Smooth muscle cell (in vitro differentiated cells): ENCODE data around the gene ACSM6. TPM values are rescaled to one million over a fixed set of nuclear protein-coding genes. Genes with fewer than 3 reads are reported as not detected.

Experiments used
- DNase-seq: peaks from one replicate; lab custom pipeline; 2025; ENCODE audit not compliant: unreplicated experiment; lab: John Stamatoyannopoulos, UW
- H2AFZ ChIP-seq: fragments of 200-600 bp; sonication (generic); 2 replicates; pipeline ENCODE4 v1.6.0; 2016; ENCODE audit warnings: antibody characterized with exemption, low read depth, mild to moderate bottlenecking
- H3F3A ChIP-seq: fragments of 200-600 bp; sonication (generic); 2 replicates; pipeline ENCODE4 v1.6.0; 2017; ENCODE audit warnings: antibody characterized with exemption, low read depth
- H3K27ac ChIP-seq: fragments of 200-600 bp; sonication (generic); 2 replicates; pipeline ENCODE4 v1.5.1; 2016; ENCODE audit warnings: low read depth, mild to moderate bottlenecking
- H3K27me3 ChIP-seq: fragments of 200-600 bp; sonication (generic); 2 replicates; pipeline ENCODE4 v1.6.1; 2016; ENCODE audit warnings: low read depth, mild to moderate bottlenecking
- H3K36me3 ChIP-seq: fragments of 200-600 bp; sonication (generic); 2 replicates; pipeline ENCODE4 v1.5.1; 2016; ENCODE audit warnings: low read depth
- H3K4me1 ChIP-seq: fragments of 200-600 bp; sonication (generic); 2 replicates; pipeline ENCODE4 v1.5.1; 2016; ENCODE audit warnings: low read depth
- H3K4me2 ChIP-seq: fragments of 200-600 bp; sonication (generic); 2 replicates; pipeline ENCODE4 v1.6.0; 2016; ENCODE audit warnings: mild to moderate bottlenecking
- H3K4me3 ChIP-seq: fragments of 200-600 bp; sonication (generic); 2 replicates; pipeline ENCODE4 v1.5.1; 2016; ENCODE audit warnings: mild to moderate bottlenecking
- H3K79me2 ChIP-seq: fragments of 200-600 bp; sonication (generic); 2 replicates; pipeline ENCODE4 v1.6.0; 2016; ENCODE audit warnings: low read depth, mild to moderate bottlenecking
- H3K9ac ChIP-seq: fragments of 200-600 bp; sonication (generic); 2 replicates; pipeline ENCODE4 v1.6.0; 2016; ENCODE audit warnings: low read depth
- H3K9me3 ChIP-seq: fragments of 200-600 bp; sonication (generic); replicated peaks from 2 replicates; pipeline ENCODE4 v1.5.1; 2016; ENCODE audit warnings: low read depth
- H4K20me1 ChIP-seq: fragments of 200-600 bp; sonication (generic); 2 replicates; pipeline ENCODE4 v1.6.0; 2016; ENCODE audit warnings: low read depth
- CTCF ChIP-seq: fragments of 200-600 bp; sonication (generic); IDR thresholded peaks from 2 replicates; pipeline ENCODE4 v1.5.1; 2017; ENCODE audit warnings: borderline replicate concordance, mild to moderate bottlenecking, antibody characterized with exemption; ENCODE audit not compliant: insufficient read depth, poor library complexity, severe bottlenecking
- WGBS: methylation state at CpG from one replicate; pipeline ENCODE4 v1.1.7; 2016; ENCODE audit warnings: low lambda C conversion rate; 5-methylcytosine and 5-hydroxymethylcytosine counted together
- polyA plus RNA-seq: library from polyadenylated mRNA; unstranded; fragments of >200 nt; fragmentation: Nextera tagmentation; extraction: Ambion mirVana; gene quantifications from 2 replicates; pipeline ENCODE4 v1.2.1, GENCODE V29; 2016
- total RNA-seq: library from RNA; depleted of rRNA; stranded (reverse); fragments of >200 nt; gene quantifications from 2 replicates; pipeline ENCODE4 v1.2.3, GENCODE V29; 2014

The ACSM6 gene
- total and polyA plus RNA-seq, 2 experiments from 2014 or later, result not detected

GRCh38 chr10:95233377-95234034, 39.5 kb downstream of the ACSM6 start:
- TF ChIP-seq CTCF, result no peak
- Histone ChIP-seq H2AFZ (no peak overlapping the region), H3K4me1 (peaks cover 17% of the 10 kb centered on the region), H3K9ac (no peak overlapping the region), H3K27ac (no peak overlapping the region), H3K4me3 (no peak overlapping the region), H3F3A (peaks cover 24% of the 10 kb centered on the region), H3K79me2 (no peaks in the 10 kb centered on the region), H4K20me1 (peaks cover 20% of the 10 kb centered on the region), H3K4me2 (no peak overlapping the region), H3K36me3 (no peaks in the 10 kb centered on the region), H3K9me3 (no peaks in the 10 kb centered on the region), H3K27me3 (no peaks in the 10 kb centered on the region)
- 96% methylated on average over 2 of the region's 2 CpGs for WGBS
- DNase-seq, result no peak

GRCh38 chr10:95234951-95235350, 40.9 kb downstream of the ACSM6 start:
- H4K20me1 ChIP-seq, result peaks cover 27% of the 10 kb centered on the region
- no peak overlapping the region for H3K27ac ChIP-seq

GRCh38 chr10:95235676-95236067, 41.6 kb downstream of the ACSM6 start:
- H3K79me2 ChIP-seq, result peaks cover 9% of the 10 kb centered on the region
- H3F3A ChIP-seq, result peaks cover 21% of the 10 kb centered on the region
- WGBS, result 87% methylated on average over 3 of the region's 3 CpGs
- no peak overlapping the region for H3K9ac ChIP-seq
- TF ChIP-seq CTCF, result no peak
- peaks cover 3% of the 10 kb centered on the region for H3K4me1 ChIP-seq
- peak overlapping the region; percentile 73 for H3K27ac ChIP-seq
- no peaks in the 10 kb centered on the region for H3K27me3 ChIP-seq
- H3K9me3 ChIP-seq, result no peaks in the 10 kb centered on the region
- no peak overlapping the region for H2AFZ ChIP-seq
- no peak for DNase-seq
- no peak overlapping the region for H3K4me3 ChIP-seq
- no peak overlapping the region for H3K4me2 ChIP-seq
- peaks cover 32% of the 10 kb centered on the region for H4K20me1 ChIP-seq
- no peaks in the 10 kb centered on the region for H3K36me3 ChIP-seq

More at GRCh38 chr10:95234951-95235350, 40.9 kb downstream of the ACSM6 start:
- H3K27me3 ChIP-seq, result no peaks in the 10 kb centered on the region
- no peak for DNase-seq
- no peak overlapping the region for H3K9ac ChIP-seq
- no peak overlapping the region for H2AFZ ChIP-seq
- H3K79me2 ChIP-seq, result peaks cover 3% of the 10 kb centered on the region
- 81% methylated on average over 5 of the region's 5 CpGs for WGBS
- H3K4me3 ChIP-seq, result no peak overlapping the region
- H3K4me2 ChIP-seq, result no peak overlapping the region
- TF ChIP-seq CTCF, result no peak
- H3K4me1 ChIP-seq, result peaks cover 10% of the 10 kb centered on the region
- peaks cover 24% of the 10 kb centered on the region for H3F3A ChIP-seq
- no peaks in the 10 kb centered on the region for H3K36me3 ChIP-seq
- no peaks in the 10 kb centered on the region for H3K9me3 ChIP-seq
